ENCODE data around the gene FAM47A.

- TF ChIP-seq, protein P1, sequence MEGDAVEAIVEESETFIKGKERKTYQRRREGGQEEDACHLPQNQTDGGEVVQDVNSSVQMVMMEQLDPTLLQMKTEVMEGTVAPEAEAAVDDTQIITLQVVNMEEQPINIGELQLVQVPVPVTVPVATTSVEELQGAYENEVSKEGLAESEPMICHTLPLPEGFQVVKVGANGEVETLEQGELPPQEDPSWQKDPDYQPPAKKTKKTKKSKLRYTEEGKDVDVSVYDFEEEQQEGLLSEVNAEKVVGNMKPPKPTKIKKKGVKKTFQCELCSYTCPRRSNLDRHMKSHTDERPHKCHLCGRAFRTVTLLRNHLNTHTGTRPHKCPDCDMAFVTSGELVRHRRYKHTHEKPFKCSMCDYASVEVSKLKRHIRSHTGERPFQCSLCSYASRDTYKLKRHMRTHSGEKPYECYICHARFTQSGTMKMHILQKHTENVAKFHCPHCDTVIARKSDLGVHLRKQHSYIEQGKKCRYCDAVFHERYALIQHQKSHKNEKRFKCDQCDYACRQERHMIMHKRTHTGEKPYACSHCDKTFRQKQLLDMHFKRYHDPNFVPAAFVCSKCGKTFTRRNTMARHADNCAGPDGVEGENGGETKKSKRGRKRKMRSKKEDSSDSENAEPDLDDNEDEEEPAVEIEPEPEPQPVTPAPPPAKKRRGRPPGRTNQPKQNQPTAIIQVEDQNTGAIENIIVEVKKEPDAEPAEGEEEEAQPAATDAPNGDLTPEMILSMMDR (IDR thresholded peaks at IDR 0.05; ENCODE audit: low read depth, low read length, poor library complexity, severe bottlenecking) = no peak
- no peak for TF ChIP-seq EZH2phosphoT487 (IDR thresholded peaks at IDR 0.05; ENCODE audit: borderline replicate concordance, low read length)
These were observed 952 bp downstream of the FAM47A start for GRCh38 chrX:34130980-34131744.

Data from DOHH2 (cell line).